C4-2B (cell line): ENCODE results near the gene FUT8.

ENCODE experiments used
- H3K27ac ChIP-seq: fragments of 450-650 bp; 2 replicates; pipeline ENCODE4 v1.5.1; 2017
- CTCF ChIP-seq: fragments of 450-650 bp; conservative IDR thresholded peaks from 2 replicates; pipeline ENCODE4 v1.5.1; 2017; ENCODE audit warnings: mild to moderate bottlenecking
- ZFX ChIP-seq: fragments of 450-650 bp; IDR thresholded peaks from 2 replicates; pipeline ENCODE4 v1.6.1; 2017

FUT8 gene

GRCh38 chr14:65403231-65403630, 9.3 kb upstream of the FUT8 start:
- TF ChIP-seq ZFX (no peak), CTCF (no peak)
- no peak overlapping the region for H3K27ac ChIP-seq

- H3K27ac ChIP-seq = no peak overlapping the region
- TF ChIP-seq CTCF (no peak), ZFX (no peak)
These were observed 4.4 kb upstream of the FUT8 start for GRCh38 chr14:65408113-65408512.

GRCh38 chr14:65410640-65411039, 1.9 kb upstream of the FUT8 start:
- H3K27ac ChIP-seq = no peak overlapping the region
- TF ChIP-seq CTCF (no peak), ZFX (no peak)

- no peak for TF ChIP-seq ZFX
- TF ChIP-seq CTCF = no peak
- peak overlapping the region; percentile 85 for H3K27ac ChIP-seq
These were observed 886 bp upstream of the FUT8 start for GRCh38 chr14:65411656-65412031.

- H3K27ac ChIP-seq = peak overlapping the region; percentile 85
- TF ChIP-seq CTCF (no peak), ZFX (no peak)
These were observed 567 bp downstream of the FUT8 start for GRCh38 chr14:65412856-65413738.

GRCh38 chr14:65413739-65414045, 1.2 kb downstream of the FUT8 start:
- no peak overlapping the region for H3K27ac ChIP-seq
- TF ChIP-seq CTCF (no peak), ZFX (no peak)

GRCh38 chr14:65414961-65415589, 2.5 kb downstream of the FUT8 start:
- TF ChIP-seq CTCF = peak; percentile 78
- TF ChIP-seq ZFX = no peak

More at GRCh38 chr14:65414961-65415589, 2.5 kb downstream of the FUT8 start:
- no peak overlapping the region for H3K27ac ChIP-seq
